GM18502 (cell line): ENCODE measurements around the gene ZC3H18.

Source experiments
- ATAC-seq: cut with Tn5 transposase; IDR thresholded peaks from one replicate; pipeline ENCODE4 v1.9.1; 2021; ENCODE audit warnings: mild to moderate bottlenecking; ENCODE audit not compliant: unreplicated experiment, poor library complexity

The ZC3H18 gene

DNA sequence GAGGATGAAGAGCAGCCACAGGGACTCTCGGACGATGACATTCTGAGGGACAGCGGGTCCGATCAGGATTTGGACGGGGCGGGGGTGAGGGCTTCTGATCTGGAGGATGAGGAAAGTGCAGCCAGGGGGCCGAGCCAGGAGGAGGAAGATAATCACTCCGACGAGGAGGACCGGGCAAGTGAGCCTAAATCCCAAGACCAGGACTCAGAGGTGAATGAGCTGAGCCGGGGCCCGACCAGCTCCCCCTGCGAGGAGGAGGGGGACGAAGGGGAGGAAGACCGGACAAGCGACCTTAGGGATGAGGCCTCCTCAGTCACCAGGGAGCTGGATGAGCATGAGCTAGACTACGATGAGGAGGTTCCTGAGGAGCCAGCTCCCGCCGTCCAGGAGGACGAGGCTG, 7.0 kb downstream of the ZC3H18 start:
- no peak for ATAC-seq

DNA sequence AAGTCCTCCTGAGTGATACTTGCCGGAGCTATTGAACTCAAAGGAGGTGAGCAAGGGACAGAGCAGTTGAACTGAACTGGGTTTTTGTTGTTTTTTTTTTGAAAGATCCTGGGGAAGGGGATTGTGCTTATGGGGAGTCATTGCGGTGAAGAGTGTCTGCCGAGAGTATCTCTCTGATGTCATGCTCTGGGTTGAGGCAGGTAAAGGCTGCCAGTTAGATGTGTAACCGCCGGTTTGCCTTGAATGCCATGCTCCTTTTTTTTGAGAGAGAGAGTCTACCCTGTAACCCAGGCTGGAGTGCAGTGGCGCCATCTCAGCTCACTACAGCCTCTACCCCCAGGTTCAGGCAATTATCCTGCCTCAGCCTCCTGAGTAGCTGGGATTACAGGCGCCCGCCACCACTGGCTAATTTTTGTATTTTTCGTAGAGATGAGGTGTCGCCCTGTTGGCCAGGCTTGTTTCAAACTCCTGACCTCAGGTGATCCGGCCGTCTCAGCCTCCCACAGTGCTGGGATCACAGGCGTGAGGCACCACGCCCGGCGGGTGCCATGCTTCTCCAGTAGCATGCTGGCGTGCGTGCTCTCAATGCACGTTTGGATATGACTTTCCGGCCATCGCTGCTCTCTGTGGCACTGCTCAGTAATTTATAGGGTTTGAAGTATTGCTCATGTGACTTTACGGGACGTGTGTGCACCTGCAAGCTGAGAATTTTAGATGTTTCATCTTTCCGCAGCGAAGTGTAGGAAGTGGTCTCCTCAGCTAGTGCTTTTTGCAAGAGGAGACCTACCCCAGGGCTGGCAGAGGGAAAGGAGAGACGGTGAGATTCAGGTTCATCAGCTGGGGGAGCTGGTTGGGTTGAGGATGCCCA, 8.5 kb downstream of the ZC3H18 start:
- no peak for ATAC-seq

DNA sequence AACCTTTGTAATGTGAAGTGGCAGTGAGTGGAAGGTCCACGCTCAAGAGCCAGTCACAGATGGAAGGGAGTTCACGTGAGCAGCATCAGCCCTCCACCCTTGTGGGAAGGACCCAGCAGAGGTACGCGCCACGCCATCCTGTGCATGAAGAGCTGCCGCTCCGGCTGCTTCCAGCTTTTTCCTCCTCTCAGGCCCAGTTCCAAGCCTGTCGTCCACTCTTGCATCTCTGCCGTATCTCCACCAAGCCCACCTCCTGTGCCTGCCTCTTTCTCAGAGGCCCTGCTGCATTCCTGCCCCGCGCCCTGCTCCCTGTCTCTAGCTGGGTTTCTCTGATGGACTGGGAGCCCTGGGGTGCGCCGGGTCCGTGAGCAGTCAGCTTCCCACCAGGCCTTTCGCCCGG, 10.2 kb downstream of the ZC3H18 start:
- ATAC-seq: no peak

DNA sequence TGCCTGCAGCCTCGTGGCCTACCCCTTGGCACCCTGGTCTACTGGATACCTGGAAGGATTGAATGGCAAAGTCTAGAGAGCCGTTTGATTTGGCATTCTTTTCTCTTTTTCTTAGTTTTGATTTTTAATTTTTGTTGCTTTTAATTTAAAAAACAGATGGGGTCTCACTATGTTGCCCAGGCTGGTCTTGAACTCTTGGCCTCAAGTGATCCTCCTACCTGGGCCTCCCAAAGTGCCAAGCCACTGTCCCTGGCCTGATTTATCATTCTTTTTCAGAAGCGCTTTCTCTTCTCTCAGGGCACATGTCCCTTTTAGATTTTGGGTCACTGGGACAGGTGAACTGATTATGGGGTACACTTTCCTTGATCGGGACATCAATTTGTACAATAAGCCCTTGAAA, 10.8 kb downstream of the ZC3H18 start:
- ATAC-seq: no peak

DNA sequence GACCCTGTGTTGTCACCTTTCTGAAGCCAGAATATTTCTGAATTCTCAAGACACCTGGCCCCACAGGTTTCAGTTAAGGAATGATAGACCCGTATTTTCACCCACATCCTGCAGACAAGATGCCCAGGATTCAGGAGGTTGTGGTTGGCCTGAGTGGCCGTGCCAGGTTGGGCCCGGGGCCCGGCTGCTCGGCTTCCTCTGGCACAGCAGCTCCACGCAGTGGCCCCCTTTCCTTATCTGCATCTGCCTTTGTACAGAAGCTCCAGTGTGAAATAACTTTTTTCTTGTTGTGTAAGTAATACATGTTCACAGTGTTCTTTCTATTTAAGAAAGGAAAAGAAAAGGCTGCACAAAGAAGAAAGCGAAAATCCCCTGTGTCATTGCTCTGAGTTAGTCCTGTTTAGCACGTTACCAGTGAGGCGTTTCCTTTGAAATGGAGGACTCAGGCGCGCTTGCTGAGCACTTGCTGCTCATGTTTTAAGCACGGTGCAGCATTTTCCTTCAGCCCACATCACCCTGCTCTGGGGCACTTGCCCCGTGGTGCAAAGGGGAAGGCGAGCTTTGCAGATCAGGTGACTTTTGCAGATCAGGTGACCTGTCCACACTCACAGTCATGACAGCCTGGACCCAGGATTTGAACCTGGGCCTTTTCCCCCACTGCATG, 12.8 kb downstream of the ZC3H18 start:
- no peak for ATAC-seq

DNA sequence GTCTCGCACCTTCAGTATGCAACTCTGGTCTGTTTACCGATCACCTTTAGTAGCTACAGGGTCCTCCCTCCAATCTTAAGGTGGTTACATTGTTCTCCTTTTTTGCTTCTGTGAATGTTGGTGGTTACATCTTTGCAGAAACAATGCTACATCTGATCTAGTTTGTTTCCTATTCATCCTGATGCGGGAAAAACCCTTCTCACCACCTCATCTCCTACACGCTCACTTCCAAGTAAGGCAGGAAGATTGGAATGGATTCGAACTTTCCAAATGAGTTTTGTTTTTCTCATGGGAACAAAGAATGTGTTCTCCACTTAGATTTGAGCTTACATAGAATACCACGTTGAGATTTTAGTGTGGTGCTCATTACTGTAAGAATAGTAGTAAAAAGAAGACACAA, 14.5 kb downstream of the ZC3H18 start:
- ATAC-seq: no peak

DNA sequence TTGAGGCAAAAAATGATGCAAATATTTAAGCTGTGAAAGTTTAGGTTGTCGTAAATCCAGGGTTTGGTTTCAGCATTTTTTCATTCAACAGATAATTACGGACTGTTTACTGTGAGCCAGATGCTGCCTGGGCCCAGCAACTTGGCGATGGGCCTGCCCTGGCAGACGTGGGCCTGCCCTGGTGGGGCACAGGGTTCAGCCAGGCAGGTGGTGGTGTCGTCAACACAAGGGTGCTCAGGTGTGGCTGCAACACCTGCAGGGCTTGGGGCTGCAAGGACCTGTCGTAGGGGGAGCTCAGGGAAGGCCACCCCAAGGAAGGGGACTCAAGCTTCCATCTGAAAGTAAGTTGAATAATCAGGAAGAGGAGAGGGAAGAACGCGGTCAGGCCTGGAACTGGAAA, 15.1 kb downstream of the ZC3H18 start:
- no peak for ATAC-seq

DNA sequence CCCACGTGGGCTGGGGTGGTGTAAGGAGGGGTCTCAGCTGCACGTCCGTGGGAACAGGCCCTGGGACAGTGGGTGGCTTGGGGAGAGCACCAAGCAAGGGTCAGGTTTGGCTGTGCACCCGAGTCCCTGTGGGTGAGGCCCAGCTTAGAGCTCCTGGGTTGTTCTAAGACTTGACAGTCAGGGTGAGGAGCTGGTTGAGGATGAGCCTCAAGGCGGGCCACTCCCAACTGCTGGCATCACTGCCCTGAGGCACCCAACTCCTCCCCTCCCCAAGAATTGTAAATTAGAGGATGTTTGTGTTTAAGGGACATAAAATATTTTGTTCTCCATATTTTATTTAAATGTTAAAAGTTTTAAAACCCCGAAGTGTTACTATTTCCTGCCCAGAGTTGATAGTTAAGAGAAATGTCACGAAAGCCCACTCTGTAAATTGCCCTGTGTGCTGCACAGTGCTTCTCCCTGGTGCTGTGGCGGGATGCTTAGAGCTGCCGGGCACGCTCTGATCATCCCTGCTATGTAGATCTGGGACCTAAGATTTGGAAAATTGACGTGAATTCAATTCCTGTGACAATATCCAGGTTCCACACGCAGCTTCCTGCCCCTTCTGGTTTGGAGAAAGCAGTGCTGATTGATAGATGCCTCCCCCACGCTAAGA, 15.9 kb downstream of the ZC3H18 start:
- no peak for ATAC-seq

DNA sequence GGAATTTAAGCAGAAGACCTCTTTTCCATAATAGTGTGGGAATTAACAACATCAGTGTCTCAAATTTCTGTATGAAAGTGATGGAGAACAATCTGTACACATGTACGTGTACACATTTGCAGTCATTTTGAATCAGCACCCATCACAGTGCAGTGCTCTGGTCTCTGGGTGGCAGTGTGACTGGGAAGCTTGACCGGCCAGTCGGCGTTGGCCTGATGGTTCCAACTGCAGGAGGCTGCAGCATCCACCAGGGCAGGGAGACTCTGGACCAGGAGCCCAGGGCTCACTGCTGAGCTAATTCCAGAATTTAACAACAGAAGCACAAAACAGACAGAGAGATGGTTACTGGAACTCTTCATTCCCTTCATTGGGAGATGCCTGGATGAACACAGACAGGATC, 17.9 kb downstream of the ZC3H18 start:
- ATAC-seq: no peak

DNA sequence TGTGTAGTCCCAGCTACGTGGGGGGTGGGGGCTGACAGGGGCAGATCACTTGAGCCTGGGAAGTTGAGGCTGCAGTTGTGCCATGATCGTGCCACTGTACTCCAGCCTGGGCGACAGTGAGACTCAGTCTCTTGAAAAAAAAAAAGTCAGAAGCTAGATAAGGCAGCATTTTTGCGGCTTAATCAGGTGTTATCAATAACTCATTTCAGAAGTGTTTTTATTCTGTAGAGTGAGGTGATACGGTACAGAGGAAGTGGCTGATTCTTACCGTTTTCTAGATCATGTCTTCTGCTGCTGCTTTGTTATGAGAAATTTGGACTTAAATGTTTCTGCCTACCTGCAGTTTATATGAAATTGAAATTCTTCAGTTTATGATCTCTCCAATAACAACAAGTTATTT, 18.6 kb downstream of the ZC3H18 start:
- ATAC-seq: no peak

DNA sequence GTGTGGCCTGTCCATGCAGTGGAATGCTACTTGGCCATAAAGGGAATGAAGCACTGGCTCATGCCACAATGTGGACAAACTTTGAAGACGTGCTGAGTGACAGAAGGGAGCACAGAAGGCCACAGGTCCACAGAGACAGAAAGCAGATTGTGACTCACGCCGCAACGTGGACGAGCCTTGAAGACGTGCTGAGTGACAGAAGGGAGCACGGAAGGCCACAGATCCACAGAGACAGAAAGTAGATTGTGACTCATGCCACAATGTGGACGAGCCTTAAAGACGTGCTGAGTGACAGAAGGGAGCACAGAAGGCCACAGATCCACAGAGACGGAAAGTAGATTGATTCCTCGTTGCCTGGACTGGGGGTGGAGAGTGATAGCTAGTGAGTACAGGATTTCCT, 19.2 kb downstream of the ZC3H18 start:
- ATAC-seq: no peak

DNA sequence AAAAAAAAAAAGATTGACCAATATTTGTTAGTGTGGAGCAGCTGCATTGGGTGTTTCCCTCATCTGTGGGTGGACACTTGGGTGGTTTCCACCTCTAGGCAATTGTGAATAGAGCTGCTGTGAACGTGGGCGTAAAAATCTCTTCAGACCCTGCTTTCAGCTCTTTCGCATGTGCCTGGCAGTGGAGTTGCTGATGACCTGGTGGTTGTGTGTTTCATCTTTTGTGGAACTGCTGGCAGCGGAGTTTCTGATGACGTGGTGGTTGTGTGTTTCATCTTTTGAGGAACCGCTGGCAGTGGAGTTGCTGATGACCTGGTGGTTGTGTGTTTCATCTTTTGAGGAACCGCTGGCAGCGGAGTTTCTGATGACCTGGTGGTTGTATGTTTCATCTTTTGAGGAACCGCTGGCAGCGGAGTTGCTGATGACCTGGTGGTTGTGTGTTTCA, 21.4 kb downstream of the ZC3H18 start:
- ATAC-seq: no peak

DNA sequence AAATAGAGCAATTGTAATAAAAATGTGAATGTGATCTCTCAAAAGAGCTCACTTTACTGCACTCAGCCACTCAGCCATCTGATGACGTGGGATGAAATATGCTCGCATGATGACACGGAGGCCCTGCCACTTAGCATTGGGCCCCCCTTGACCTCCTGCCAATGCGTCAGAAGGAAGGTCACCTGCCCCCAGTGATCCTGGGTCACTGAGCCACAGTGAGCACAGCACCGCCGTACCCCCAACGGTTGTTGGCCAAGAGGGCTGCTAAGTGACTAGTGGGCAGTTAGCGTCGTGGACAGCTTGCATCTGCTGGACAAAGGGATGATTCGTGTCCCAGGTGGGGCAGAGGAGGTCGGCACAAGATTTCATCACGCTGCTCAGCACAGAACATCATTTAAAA, 22.9 kb downstream of the ZC3H18 start:
- no peak for ATAC-seq

DNA sequence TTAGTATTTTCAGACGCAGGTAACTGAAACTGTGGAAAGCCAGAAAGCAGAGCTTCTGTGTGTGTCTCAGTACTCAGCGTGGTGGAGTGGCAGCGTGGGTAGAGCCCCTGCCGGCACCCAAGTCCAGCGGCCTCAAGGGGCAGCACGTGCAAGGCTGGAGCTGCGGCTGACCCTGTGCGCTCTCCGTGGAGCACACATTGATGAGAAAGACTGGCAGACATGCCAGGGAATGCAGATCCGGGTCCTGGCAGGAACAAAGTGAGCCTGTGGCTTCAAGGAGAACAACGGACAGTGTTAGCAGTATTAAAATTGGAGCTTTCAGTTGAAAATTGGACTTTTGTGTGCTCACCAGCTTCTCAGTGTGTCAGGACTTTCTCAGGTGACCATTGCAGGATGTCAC, 23.3 kb downstream of the ZC3H18 start:
- ATAC-seq: no peak

DNA sequence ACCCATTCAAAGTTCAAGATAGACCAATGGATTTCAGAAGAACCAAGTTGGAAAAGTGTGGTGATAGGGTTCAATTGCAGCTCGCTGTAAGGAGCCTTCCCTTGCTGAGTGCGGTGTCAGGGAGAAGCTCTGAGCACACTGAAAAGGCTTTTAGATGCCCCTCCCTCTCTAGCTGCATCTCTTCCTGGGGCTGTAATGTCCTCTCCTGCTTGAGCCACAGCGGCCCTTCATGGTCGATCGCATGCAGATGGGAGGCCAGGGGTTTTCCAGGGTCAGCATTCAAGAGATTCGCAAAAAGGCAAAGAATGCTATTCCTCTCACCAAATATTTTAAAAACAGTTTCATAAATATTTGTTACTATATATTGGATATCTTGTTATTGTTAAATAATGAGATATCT, 23.7 kb downstream of the ZC3H18 start:
- ATAC-seq: no peak

DNA sequence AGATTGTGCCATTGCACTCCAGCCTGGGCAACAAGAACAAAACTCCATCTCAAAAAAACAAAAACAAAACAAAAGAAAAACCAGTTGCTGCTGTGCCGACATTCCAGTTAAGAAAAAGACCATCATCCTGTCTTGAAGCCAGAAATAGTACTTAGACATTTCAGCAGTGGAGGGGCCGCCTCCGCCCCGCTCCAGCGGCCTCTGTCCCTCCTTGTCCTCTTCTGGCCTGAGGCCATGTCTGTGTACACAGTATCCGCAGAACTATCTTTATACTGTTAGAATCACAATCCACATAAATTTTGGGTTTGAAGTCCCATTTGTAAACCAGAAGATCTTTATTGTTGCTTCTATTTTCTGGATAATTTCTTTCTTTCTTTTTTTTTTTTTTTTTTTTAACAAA, 24.9 kb downstream of the ZC3H18 start:
- no peak for ATAC-seq

DNA sequence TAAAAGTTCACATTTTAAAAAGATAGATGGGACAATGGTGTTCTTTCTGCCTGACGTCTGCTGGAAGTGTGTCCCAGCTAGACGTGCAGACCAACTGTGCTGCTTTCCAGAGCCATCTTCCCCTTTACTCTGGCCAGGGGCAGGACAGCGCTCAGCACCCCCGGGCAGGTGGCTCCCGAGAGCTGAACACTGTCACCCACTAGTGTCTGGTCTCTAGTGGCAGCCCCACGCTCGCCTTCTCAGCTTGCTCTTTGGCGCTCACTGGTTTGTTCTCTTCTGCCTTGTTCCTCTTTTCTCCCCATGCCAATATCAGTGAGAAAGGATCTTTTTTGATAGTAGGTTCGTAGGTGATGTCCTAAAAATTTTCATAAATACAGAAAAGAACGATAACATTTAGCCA, 25.7 kb downstream of the ZC3H18 start:
- no peak for ATAC-seq

DNA sequence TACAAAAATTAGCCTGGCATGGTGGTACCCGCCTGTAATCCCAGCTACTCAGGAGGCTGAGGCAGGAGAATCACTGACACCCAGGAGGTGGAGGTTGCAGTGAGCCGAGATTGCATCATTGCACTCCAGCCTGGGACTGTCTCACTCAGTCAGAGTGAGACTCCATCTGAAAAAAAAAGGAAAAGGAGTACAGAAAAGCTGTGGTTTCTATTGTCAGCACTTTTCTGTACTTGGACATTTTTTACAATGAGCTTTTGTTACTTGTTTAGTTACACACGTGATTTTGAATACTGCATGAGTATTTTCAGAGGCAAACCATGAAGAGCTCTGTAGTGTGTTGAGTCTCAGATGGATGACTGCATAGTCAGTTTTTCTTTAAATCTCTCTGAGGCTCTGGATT, 26.3 kb downstream of the ZC3H18 start:
- ATAC-seq: no peak

DNA sequence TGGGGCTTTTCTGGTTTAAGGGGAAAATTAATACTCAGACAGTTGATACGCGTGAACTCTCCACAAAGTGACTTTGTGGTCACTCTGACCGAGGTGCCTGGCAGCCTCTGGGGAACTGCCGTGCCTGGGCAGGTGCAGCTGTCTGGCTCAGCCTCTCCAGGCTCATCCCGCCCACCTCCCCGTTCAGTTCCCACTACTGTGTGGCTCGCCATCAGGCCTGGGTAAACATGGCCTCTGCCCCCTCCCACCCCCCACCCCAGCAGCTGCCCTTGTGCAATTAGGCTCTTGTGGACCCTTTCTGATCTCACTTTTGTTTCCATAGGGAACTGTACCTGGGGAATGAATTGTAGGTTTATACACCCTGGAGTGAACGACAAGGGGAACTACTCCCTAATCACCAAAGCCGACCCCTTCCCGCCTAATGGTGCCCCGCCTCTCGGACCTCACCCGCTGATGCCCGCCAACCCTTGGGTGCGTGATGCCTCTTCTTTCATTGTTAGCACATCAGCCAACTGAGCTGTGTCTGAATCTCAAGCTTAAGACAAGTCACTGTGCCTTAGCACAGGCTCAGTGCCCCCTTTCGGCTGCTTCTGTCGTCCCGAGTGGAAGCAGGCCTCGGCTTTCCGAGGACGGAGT, 27.8 kb downstream of the ZC3H18 start:
- ATAC-seq: no peak

DNA sequence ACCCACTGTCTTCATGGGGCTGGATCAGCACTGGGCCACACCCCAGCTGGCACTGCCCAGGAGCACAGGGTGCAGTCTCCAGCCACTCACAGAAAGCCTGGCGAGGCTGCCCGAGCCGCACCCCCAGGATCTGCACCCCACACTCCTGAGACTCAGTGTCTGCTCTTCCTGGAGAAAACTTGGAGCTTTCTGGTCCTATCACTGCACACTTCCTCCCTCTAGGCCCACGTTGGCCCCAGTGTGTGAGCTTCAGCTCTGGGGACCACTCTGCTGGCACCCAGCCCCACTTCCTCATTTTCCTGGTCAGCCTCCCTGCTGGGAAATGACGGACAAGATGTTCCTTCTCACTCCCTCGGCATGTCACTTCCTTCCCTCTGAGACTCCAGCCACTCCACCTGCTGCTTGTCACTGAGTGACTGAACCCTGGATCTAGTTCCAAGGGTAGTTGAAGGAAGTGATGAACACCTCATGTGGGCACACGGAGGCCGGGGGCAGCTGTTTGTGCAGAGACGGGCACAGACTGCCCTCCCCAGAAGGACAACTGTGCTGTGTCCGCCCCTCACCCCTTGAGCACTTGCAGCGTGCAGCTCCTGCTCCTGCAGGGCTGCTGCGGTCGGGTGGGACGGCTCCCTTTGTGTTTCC, 29.0 kb downstream of the ZC3H18 start:
- no peak for ATAC-seq
